K562 (cell line): Measurements from ENCODE around the gene VPREB3. TPM values are rescaled to one million over a fixed set of nuclear protein-coding genes. Genes with fewer than 3 reads are reported as not detected.

ENCODE experiments used
- ATAC-seq: fragments of 200-7000 bp; cut with Tn5 transposase; 3 replicates; pipeline ENCODE4 v1.9.1; 2020; ENCODE audit warnings: moderate library complexity
- BruUV-seq: library from RNA; stranded (reverse); fragments of 400-500 nt; replicated peaks from 2 replicates; lab custom pipeline; 2021; lab: Mats Ljungman, UMichigan
- CTCF ChIA-PET: fragments of 300-600 bp; formaldehyde crosslinking; extraction: SDS; loops from one replicate; lab custom pipeline; 2021; ENCODE audit warnings: low intra/inter-chr PET ratio; lab: Yijun Ruan, JAX
- POLR2A ChIA-PET: fragments of 300-600, 350-650 bp; sonication (Branson Sonifier 250); formaldehyde crosslinking; extraction: SDS; loops from one replicate; lab custom pipeline; 2021; ENCODE audit warnings: antibody characterized with exemption, inconsistent platforms; lab: Yijun Ruan, JAX
- DNase-seq, 4 experiments: peaks; one replicate each; pipeline versions ENCODE4 v3.0.0 to v3.0.0-alpha.2; 2011 to 2018; ENCODE audit warnings: low spot score in 3 of 4, mixed read lengths in 3 of 4; ENCODE audit errors: extremely low read depth in 1 of 4
- FAIRE-seq: peaks from 2 replicates; lab custom pipeline; 2011; peaks lifted over from hg19 to GRCh38; lab: Jason Lieb, UNC
- H2AFZ ChIP-seq: 2 replicates; pipeline ENCODE4 v1.6.0; 2011; ENCODE audit warnings: low read depth, low read length, control low read depth, inconsistent platforms
- H3K27ac ChIP-seq: fragments of 200-600 bp; 3 replicates; pipeline ENCODE4 v1.8.0; 2011; ENCODE audit warnings: low read depth, mild to moderate bottlenecking, control low read depth, inconsistent platforms, low read length, moderate library complexity, mixed read lengths; ENCODE audit errors: extremely low read depth
- H3K27me3 ChIP-seq, 2 experiments: fragments of 300-600 bp in 1 of 2; 2 replicates in 1 of 2; 3 replicates in 1 of 2; pipeline versions ENCODE4 v1.6.0 to v1.8.0; 2011; ENCODE audit warnings: inconsistent platforms in 2 of 2, low read length in 2 of 2, mild to moderate bottlenecking in 1 of 2, mixed read lengths in 1 of 2, moderate library complexity in 1 of 2; ENCODE audit not compliant: control insufficient read depth in 2 of 2, insufficient read depth in 2 of 2
- H3K36me3 ChIP-seq: fragments of 300-600 bp; 3 replicates; pipeline ENCODE4 v1.8.0; 2011; ENCODE audit warnings: mild to moderate bottlenecking, low read length, inconsistent platforms; ENCODE audit not compliant: control insufficient read depth, insufficient read depth
- H3K4me1 ChIP-seq, 2 experiments: fragments of 200-600 bp in 1 of 2; replicated peaks in 1 of 2; 2 replicates in 1 of 2; 3 replicates in 1 of 2; pipeline versions ENCODE4 v1.5.1 to v1.8.0; 2011; ENCODE audit warnings: inconsistent platforms in 2 of 2, low read length in 2 of 2, mild to moderate bottlenecking in 1 of 2, mixed read lengths in 1 of 2, moderate library complexity in 1 of 2; ENCODE audit not compliant: control insufficient read depth in 2 of 2, insufficient read depth in 2 of 2
- H3K4me2 ChIP-seq: 2 replicates; pipeline ENCODE4 v1.6.1; 2011; ENCODE audit warnings: low read length, control low read depth, inconsistent platforms, mixed read lengths; ENCODE audit not compliant: insufficient read depth
- H3K4me3 ChIP-seq: fragments of 200-600 bp; sonication (generic), shearing (Covaris generic); 2 replicates; pipeline ENCODE4 v1.5.1; 2016; ENCODE audit warnings: control low read depth, inconsistent platforms
- H3K79me2 ChIP-seq: fragments of 200-600 bp; 3 replicates; pipeline ENCODE4 v1.8.0; 2011; ENCODE audit warnings: low read length, inconsistent platforms; ENCODE audit not compliant: control insufficient read depth, insufficient read depth
- H3K9ac ChIP-seq, 2 experiments: 2 replicates each; pipeline versions ENCODE4 v1.6.0 to v1.6.1; 2011; ENCODE audit warnings: low read depth in 2 of 2, low read length in 2 of 2, control low read depth in 1 of 2, inconsistent platforms in 1 of 2, mild to moderate bottlenecking in 1 of 2, mixed read lengths in 1 of 2; ENCODE audit not compliant: insufficient read depth in 1 of 2
- H3K9me1 ChIP-seq: one replicate; pipeline ENCODE4 v1.6.0; 2011; ENCODE audit warnings: inconsistent platforms, mild to moderate bottlenecking, low read length, moderate library complexity; ENCODE audit not compliant: control insufficient read depth, insufficient read depth
- H3K9me3 ChIP-seq: replicated peaks from 2 replicates; pipeline ENCODE4 v1.5.1; 2011; ENCODE audit warnings: low read depth, low read length, inconsistent platforms; ENCODE audit not compliant: control insufficient read depth, insufficient read depth
- H4K20me1 ChIP-seq: replicated peaks from 2 replicates; pipeline ENCODE4 v1.6.1; 2011; ENCODE audit warnings: low read length, inconsistent platforms, mixed read lengths; ENCODE audit not compliant: control insufficient read depth, insufficient read depth
- CREBBP ChIP-seq: IDR thresholded peaks from one replicate; pipeline ENCODE4 v1.6.1; 2012; ENCODE audit warnings: low read depth, mild to moderate bottlenecking, control low read depth, inconsistent platforms, low read length
- ILF3 ChIP-seq: fragments of 450-650 bp; IDR thresholded peaks from 2 replicates; pipeline ENCODE4 v1.6.1; 2018; ENCODE audit warnings: antibody characterized with exemption, mild to moderate bottlenecking, moderate library complexity, borderline replicate concordance
- IRF2 ChIP-seq: sonication (generic); formaldehyde crosslinking; IDR thresholded peaks from 2 replicates; pipeline ENCODE4 v1.8.1; 2022; ENCODE audit warnings: mild to moderate bottlenecking, missing genetic modification reagents
- MAFG ChIP-seq: fragments of 450-650 bp; conservative IDR thresholded peaks from 2 replicates; pipeline ENCODE4 v1.6.1; 2016; ENCODE audit warnings: missing genetic modification characterization, missing compliant biosample characterization
- NCOA2 ChIP-seq, 2 experiments: fragments of 450-650 bp; IDR thresholded peaks; 2 replicates each; pipeline ENCODE4 v1.6.1; 2018; ENCODE audit warnings: mild to moderate bottlenecking in 2 of 2, moderate library complexity in 1 of 2; ENCODE audit not compliant: partially characterized antibody in 2 of 2
- NCOA6 ChIP-seq: fragments of 450-650 bp; IDR thresholded peaks from 2 replicates; pipeline ENCODE4 v1.6.1; 2017; ENCODE audit warnings: mild to moderate bottlenecking
- NFE2 ChIP-seq: IDR thresholded peaks from 2 replicates; pipeline ENCODE4 v1.6.1; 2014; ENCODE audit warnings: antibody characterized with exemption, low read depth
- NUFIP1 ChIP-seq: fragments of 450-650 bp; IDR thresholded peaks from 2 replicates; pipeline ENCODE4 v1.6.1; 2018; ENCODE audit not compliant: partially characterized antibody
- POLR2AphosphoS2 ChIP-seq: IDR thresholded peaks from 2 replicates; pipeline ENCODE4 v1.6.1; 2012; ENCODE audit warnings: low read length, improper control_type of control experiment
- POLR3G ChIP-seq: IDR thresholded peaks from 2 replicates; pipeline ENCODE4 v1.6.1; 2011; ENCODE audit not compliant: insufficient read length, insufficient replicate concordance; ENCODE audit errors: extremely low read depth
- PRPF4 ChIP-seq: fragments of 200-400 bp; formaldehyde crosslinking; IDR thresholded peaks from one replicate; pipeline ENCODE4 v1.6.1; 2017; ENCODE audit warnings: low read length, low read depth, mild to moderate bottlenecking; ENCODE audit not compliant: insufficient read depth, poor library complexity, severe bottlenecking
- SMARCA5 ChIP-seq: fragments of 450-650 bp; IDR thresholded peaks from 2 replicates; pipeline ENCODE4 v1.6.1; 2016
- SMARCE1 ChIP-seq: fragments of 450-650 bp; IDR thresholded peaks from 2 replicates; pipeline ENCODE4 v1.7.1; 2016; ENCODE audit warnings: mild to moderate bottlenecking
- TCFL5 ChIP-seq: fragments of 250-450 bp; sonication (Bioruptor Pico); conservative IDR thresholded peaks from 2 replicates; pipeline ENCODE4 v1.6.1; 2021; ENCODE audit warnings: mild to moderate bottlenecking, moderate library complexity, matching md5 sums
- ZBED1 ChIP-seq: IDR thresholded peaks from 2 replicates; pipeline ENCODE4 v1.6.1; 2014
- ZNF431 ChIP-seq: sonication (generic); formaldehyde crosslinking; IDR thresholded peaks from 2 replicates; pipeline ENCODE4 v1.8.0; 2022; ENCODE audit warnings: mild to moderate bottlenecking, missing genetic modification reagents
- WGBS: fragments of 100-300 bp; shearing (Covaris generic); methylation state at CpG from one replicate; pipeline ENCODE4 v1.1.6; 2016; ENCODE audit warnings: low coverage, mixed read lengths; ENCODE audit not compliant: insufficient coverage; ENCODE audit errors: missing lambda C conversion rate; 5-methylcytosine and 5-hydroxymethylcytosine counted together
- in situ Hi-C: fragments of 300-500 bp; cut with MboI; formaldehyde crosslinking; loops from 4 replicates; pipeline ENCODE4 v1.15.0; 2018; ENCODE audit warnings: inconsistent platforms, mixed read lengths
- intact Hi-C: fragments of 100-400 bp; cut with micrococcal nuclease; formaldehyde crosslinking; loops from 2 replicates; pipeline ENCODE4 v1.14.2; 2022
- polyA plus RNA-seq, 8 experiments: library from polyadenylated mRNA; depleted of rRNA in 4 of 8; stranded (reverse) in 5 of 8; unstranded in 3 of 8; fragments of >200 nt; fragmentation: Nextera tagmentation in 2 of 8; fragmentation: Illumina TruSeq in 1 of 8; extraction: Ambion mirVana in 2 of 8; extraction: Trizol in 1 of 8; gene quantifications; 2 replicates each; pipeline versions ENCODE4 v1.2.1 to v1.2.3, GENCODE V29; 2011 to 2014; ENCODE audit warnings: inconsistent platforms in 1 of 8, missing spikeins in 1 of 8
- total RNA-seq, 7 experiments: library from RNA; depleted of rRNA in 6 of 7; stranded (reverse); fragments of >200 nt in 6 of 7; fragmentation: Illumina TruSeq in 2 of 7; extraction: Trizol in 2 of 7; gene quantifications; 2 replicates each; pipeline versions ENCODE4 v1.2.1 to v1.2.3, GENCODE V29; 2011 to 2021; ENCODE audit warnings: low replicate concordance in 1 of 7
- TF ChIP-seq, protein P1 (sequence below): fragments of 450-650 bp; formaldehyde crosslinking; IDR thresholded peaks from 2 replicates; pipeline ENCODE4 v1.4.0; 2022; ENCODE audit warnings: missing genetic modification characterization
- TF ChIP-seq, protein P2 (sequence below): IDR thresholded peaks from 3 replicates; pipeline ENCODE4 v1.6.1; 2011; ENCODE audit warnings: borderline replicate concordance, mild to moderate bottlenecking; ENCODE audit not compliant: insufficient read length, insufficient read depth

The VPREB3 gene
- total and polyA plus RNA-seq, 9 of the 15 experiments (the other 6 are each of a cell fraction or from before 2014, with no cell fraction given), result 0.14 to 0.71 (median 0.20) TPM; not detected in 6

- intact Hi-C loops, result no loop called here
- DNase-seq (peak; percentile 86 to 92 (median 88)), FAIRE-seq (peak; percentile 80), ATAC-seq (peak; percentile 95)
- Histone ChIP-seq H3K4me2 (peak overlapping the region; percentile 79), H3K27ac (peak overlapping the region; percentile 84), H3K4me3 (peak overlapping the region; percentile 77), H3K36me3 (peaks cover 24% of the 10 kb centered on the region; the same call in 1 of the 3 replicates), H4K20me1 (no peaks in the 10 kb centered on the region), H3K79me2 (peaks cover 19% of the 10 kb centered on the region), H2AFZ (peak overlapping the region; percentile 98), H3K9me1 (no peaks in the 10 kb centered on the region), H3K9me3 (no peaks in the 10 kb centered on the region), H3K9ac (peak overlapping the region; percentile 80 to 94), H3K27me3 (no peaks in the 10 kb centered on the region), H3K4me1 (peaks cover 6 to 25% of the 10 kb centered on the region in 2 experiments; a peak in 4 of 5 replicates)
- TSS peak; percentile 74 for BruUV-seq
- in situ Hi-C loops, result no loop called here
- 8% methylated on average over 35 of the region's 84 CpGs for WGBS
- ChIA-PET CTCF (no interaction called here), POLR2A (interaction anchor here (0.6 to 1.2 kb wide), 3 partner anchors 17 to 45 kb away, joined by 3 to 5 read pairs (median 3); no protein-coding TSS in a partner anchor)
- no peak for TF ChIP-seq POLR2AphosphoS2
- TF ChIP-seq SMARCE1, result no peak
- no peak for TF ChIP-seq TCFL5 (CRISPR knock-in tag)
- no peak for TF ChIP-seq IRF2 (CRISPR knock-in tag)
- TF ChIP-seq ZBED1, result no peak
- TF ChIP-seq ZNF431 (CRISPR knock-in tag), result no peak
- TF ChIP-seq ILF3, result no peak
- TF ChIP-seq, protein P1, sequence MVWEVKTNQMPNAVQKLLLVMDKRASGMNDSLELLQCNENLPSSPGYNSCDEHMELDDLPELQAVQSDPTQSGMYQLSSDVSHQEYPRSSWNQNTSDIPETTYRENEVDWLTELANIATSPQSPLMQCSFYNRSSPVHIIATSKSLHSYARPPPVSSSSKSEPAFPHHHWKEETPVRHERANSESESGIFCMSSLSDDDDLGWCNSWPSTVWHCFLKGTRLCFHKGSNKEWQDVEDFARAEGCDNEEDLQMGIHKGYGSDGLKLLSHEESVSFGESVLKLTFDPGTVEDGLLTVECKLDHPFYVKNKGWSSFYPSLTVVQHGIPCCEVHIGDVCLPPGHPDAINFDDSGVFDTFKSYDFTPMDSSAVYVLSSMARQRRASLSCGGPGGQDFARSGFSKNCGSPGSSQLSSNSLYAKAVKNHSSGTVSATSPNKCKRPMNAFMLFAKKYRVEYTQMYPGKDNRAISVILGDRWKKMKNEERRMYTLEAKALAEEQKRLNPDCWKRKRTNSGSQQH (CRISPR knock-in tag), result no peak
- TF ChIP-seq NFE2, result no peak
- peak; percentile 94 for TF ChIP-seq NCOA6
- TF ChIP-seq SMARCA5, result no peak
- TF ChIP-seq, protein P2, sequence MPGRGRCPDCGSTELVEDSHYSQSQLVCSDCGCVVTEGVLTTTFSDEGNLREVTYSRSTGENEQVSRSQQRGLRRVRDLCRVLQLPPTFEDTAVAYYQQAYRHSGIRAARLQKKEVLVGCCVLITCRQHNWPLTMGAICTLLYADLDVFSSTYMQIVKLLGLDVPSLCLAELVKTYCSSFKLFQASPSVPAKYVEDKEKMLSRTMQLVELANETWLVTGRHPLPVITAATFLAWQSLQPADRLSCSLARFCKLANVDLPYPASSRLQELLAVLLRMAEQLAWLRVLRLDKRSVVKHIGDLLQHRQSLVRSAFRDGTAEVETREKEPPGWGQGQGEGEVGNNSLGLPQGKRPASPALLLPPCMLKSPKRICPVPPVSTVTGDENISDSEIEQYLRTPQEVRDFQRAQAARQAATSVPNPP, result no peak
- no peak for TF ChIP-seq CREBBP
- TF ChIP-seq NUFIP1, result no peak
- peak; percentile 26 for TF ChIP-seq PRPF4
- no peak for TF ChIP-seq NCOA2 (IDR thresholded peaks at IDR 0.05; ENCODE audit: partially characterized antibody in 2 of 2)
- TF ChIP-seq POLR3G, result no peak
- no peak for TF ChIP-seq MAFG
Observed at GRCh38 chr22:23716811-23717801, 37.1 kb downstream of the VPREB3 start.
